ENCODE measurements around the gene TBKBP1. TPM values are rescaled to one million over a fixed set of nuclear protein-coding genes. Genes with fewer than 3 reads are reported as not detected.

The TBKBP1 gene
- total and polyA plus RNA-seq, 9 donors: 6.0 to 28.8 (median 22.8) TPM

GRCh38 chr17:47742319-47743181, 48.6 kb downstream of the TBKBP1 start:
- Histone ChIP-seq H3K9me3 (no peaks in the 10 kb centered on the region), H3K36me3 (no peaks in the 10 kb centered on the region), H3K27me3 (no peaks in the 10 kb centered on the region), H3K4me3 (no peak overlapping the region), H3K27ac (no peak overlapping the region), H3K4me1 (ENCODE audit: insufficient read depth) (no peaks in the 10 kb centered on the region)
- intact Hi-C loops (cut with DNase I): no loop called here
- 18 to 27% (median 19%) methylated on average over 26 of the region's 26 CpGs for WGBS, 3 donors
- peak in 2 of 5 donors; percentile 28 to 48 for DNase-seq
- TF ChIP-seq POLR2A (IDR thresholded peaks at IDR 0.05) (no peak), EP300 (IDR thresholded peaks at IDR 0.05) (no peak), CTCF (IDR thresholded peaks at IDR 0.05) (no peak)

GRCh38 chr17:47744168-47745036, 50.4 kb downstream of the TBKBP1 start:
- 50 to 56% (median 54%) methylated on average over 22 of the region's 22 CpGs for WGBS, 3 donors
- H3K9me3 ChIP-seq: no peaks in the 10 kb centered on the region

GRCh38 chr17:47745037-47745380, 51.0 kb downstream of the TBKBP1 start:
- no peak for TF ChIP-seq EP300 (IDR thresholded peaks at IDR 0.05)
- TF ChIP-seq CTCF (IDR thresholded peaks at IDR 0.05): no peak
- TF ChIP-seq POLR2A (IDR thresholded peaks at IDR 0.05): no peak
- no peak overlapping the region for H3K27ac ChIP-seq
- no peaks in the 10 kb centered on the region for H3K36me3 ChIP-seq
- no peak for DNase-seq
- intact Hi-C loops (cut with DNase I): no loop called here
- H3K4me3 ChIP-seq: no peak overlapping the region
- WGBS, 3 donors: 55 to 63% (median 59%) methylated on average over 9 to 10 of the region's 10 CpGs
- H3K9me3 ChIP-seq: no peaks in the 10 kb centered on the region
- no peaks in the 10 kb centered on the region for H3K4me1 ChIP-seq (ENCODE audit: insufficient read depth)
- no peaks in the 10 kb centered on the region for H3K27me3 ChIP-seq

More at GRCh38 chr17:47744168-47745036, 50.4 kb downstream of the TBKBP1 start:
- intact Hi-C loops (cut with DNase I): no loop called here
- Histone ChIP-seq H3K27me3 (no peaks in the 10 kb centered on the region), H3K36me3 (no peaks in the 10 kb centered on the region), H3K27ac (no peak overlapping the region), H3K4me3 (no peak overlapping the region), H3K4me1 (ENCODE audit: insufficient read depth) (no peaks in the 10 kb centered on the region)
- TF ChIP-seq CTCF (IDR thresholded peaks at IDR 0.05): no peak
- no peak for TF ChIP-seq POLR2A (IDR thresholded peaks at IDR 0.05)
- TF ChIP-seq EP300 (IDR thresholded peaks at IDR 0.05): no peak
- no peak for DNase-seq

GRCh38 chr17:47751471-47751870, 57.5 kb downstream of the TBKBP1 start:
- intact Hi-C loops (cut with DNase I): no loop called here

More at GRCh38 chr17:47751471-47751870, 57.5 kb downstream of the TBKBP1 start:
- Histone ChIP-seq H3K27me3 (no peaks in the 10 kb centered on the region), H3K27ac (no peak overlapping the region), H3K4me3 (no peak overlapping the region), H3K9me3 (no peaks in the 10 kb centered on the region), H3K36me3 (no peaks in the 10 kb centered on the region), H3K4me1 (ENCODE audit: insufficient read depth) (no peaks in the 10 kb centered on the region)
- 81 to 89% (median 86%) methylated on average over 3 of the region's 3 CpGs for WGBS, 3 donors
- TF ChIP-seq POLR2A (IDR thresholded peaks at IDR 0.05): no peak
- TF ChIP-seq EP300 (IDR thresholded peaks at IDR 0.05): no peak
- no peak for TF ChIP-seq CTCF (IDR thresholded peaks at IDR 0.05)
- no peak for DNase-seq

Measured in ovary (tissue), 9 donors.